HG02623 (cell line): Measurements from ENCODE around the gene HAPLN2.
"Not testable (repeated sequence)": the region's sequence is repeated elsewhere in the genome, so short reads cannot be mapped to it uniquely, and the experiment has no call there.

Source experiments
- ATAC-seq: cut with Tn5 transposase; IDR thresholded peaks from one replicate; pipeline ENCODE4 v1.9.1; 2021; ENCODE audit warnings: moderate library complexity; ENCODE audit not compliant: unreplicated experiment

Gene HAPLN2

GRCh38 chr1:156591432-156592157 is 27.6 kb upstream of the HAPLN2 start, which contains the start of gene NAXE:
Gene NAXE, plus strand, starts transcription at chr1:156591776. Its CDS starts 29 bp downstream, at chr1:156591805.
- peak; percentile 81 for ATAC-seq

GRCh38 chr1:156592158-156592909 is 26.9 kb upstream of the HAPLN2 start:
- ATAC-seq = no peak

- ATAC-seq = no peak
Measured at GRCh38 chr1:156592910-156593660, 26.1 kb upstream of the HAPLN2 start.

GRCh38 chr1:156593661-156593989 is 25.6 kb upstream of the HAPLN2 start:
- no peak for ATAC-seq

- ATAC-seq = no peak
Measured at GRCh38 chr1:156594190-156594589, 25.0 kb upstream of the HAPLN2 start.

- no peak for ATAC-seq
Measured at GRCh38 chr1:156595016-156595415, 24.2 kb upstream of the HAPLN2 start.

- ATAC-seq = no peak
Measured at GRCh38 chr1:156596426-156596825, 22.8 kb upstream of the HAPLN2 start.

GRCh38 chr1:156598125-156598524 is 21.1 kb upstream of the HAPLN2 start:
- no peak for ATAC-seq

GRCh38 chr1:156598731-156599432 is 20.3 kb upstream of the HAPLN2 start:
- no peak for ATAC-seq

- ATAC-seq = no peak
Measured at GRCh38 chr1:156599811-156600210, 19.4 kb upstream of the HAPLN2 start.

- ATAC-seq = no peak
Measured at GRCh38 chr1:156600733-156601121, 18.5 kb upstream of the HAPLN2 start.

- ATAC-seq = peak; percentile 48
Measured at GRCh38 chr1:156601122-156601830, 17.9 kb upstream of the HAPLN2 start, which contains the start of gene GPATCH4. Gene GPATCH4, minus strand, starts transcription at chr1:156601479.

GRCh38 chr1:156601892-156602291 is 17.3 kb upstream of the HAPLN2 start:
- ATAC-seq = no peak

- no peak for ATAC-seq
Measured at GRCh38 chr1:156602557-156602993, 16.6 kb upstream of the HAPLN2 start.

- ATAC-seq = not testable (repeated sequence)
Measured at GRCh38 chr1:156607344-156607743, 11.9 kb upstream of the HAPLN2 start.

GRCh38 chr1:156608036-156608674 is 11.1 kb upstream of the HAPLN2 start:
- no peak for ATAC-seq

GRCh38 chr1:156608981-156609380 is 10.2 kb upstream of the HAPLN2 start:
- ATAC-seq = no peak

GRCh38 chr1:156610072-156610471 is 9.1 kb upstream of the HAPLN2 start:
- ATAC-seq = not testable (repeated sequence)

- ATAC-seq = no peak
Measured at GRCh38 chr1:156612666-156613065, 6.5 kb upstream of the HAPLN2 start.

GRCh38 chr1:156615946-156616345 is 3.3 kb upstream of the HAPLN2 start:
- no peak for ATAC-seq
